Islet of Langerhans (tissue), 1 donor: ENCODE results near the gene GSE1.

ENCODE experiments used
- FAIRE-seq: peaks from one replicate; lab custom pipeline; 2011; peaks lifted over from hg19 to GRCh38; lab: Jason Lieb, UNC

GSE1 gene

DNA sequence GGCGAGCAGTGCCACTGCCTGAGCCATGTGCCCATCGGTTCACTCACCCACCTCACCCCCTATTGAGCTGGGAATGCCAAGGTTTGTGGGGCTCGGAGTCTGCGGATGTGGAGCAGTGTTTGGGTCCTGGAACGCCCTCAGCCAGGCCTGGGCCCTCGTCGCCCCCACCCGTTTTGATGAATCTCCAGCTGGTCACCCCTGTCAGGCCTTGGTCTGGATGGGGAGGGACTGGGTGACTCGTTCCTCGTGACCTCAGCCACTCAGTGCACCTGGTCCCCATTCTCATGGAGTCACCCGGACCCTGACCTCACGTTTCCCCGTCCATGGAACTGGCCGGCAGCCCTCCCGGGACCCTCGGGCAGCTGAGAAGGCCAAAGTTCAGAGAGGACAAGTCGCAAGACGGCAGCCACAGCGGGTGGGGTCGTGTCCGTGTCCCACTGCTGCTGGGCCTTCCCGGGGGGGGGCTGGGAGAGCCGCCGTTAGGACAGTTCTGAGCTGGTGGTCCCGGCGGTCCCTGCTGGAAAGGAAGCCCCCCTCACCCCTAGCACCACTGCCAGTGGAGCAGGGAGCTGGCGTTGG is 23.2 kb downstream of the GSE1 start:
- no peak for FAIRE-seq

DNA sequence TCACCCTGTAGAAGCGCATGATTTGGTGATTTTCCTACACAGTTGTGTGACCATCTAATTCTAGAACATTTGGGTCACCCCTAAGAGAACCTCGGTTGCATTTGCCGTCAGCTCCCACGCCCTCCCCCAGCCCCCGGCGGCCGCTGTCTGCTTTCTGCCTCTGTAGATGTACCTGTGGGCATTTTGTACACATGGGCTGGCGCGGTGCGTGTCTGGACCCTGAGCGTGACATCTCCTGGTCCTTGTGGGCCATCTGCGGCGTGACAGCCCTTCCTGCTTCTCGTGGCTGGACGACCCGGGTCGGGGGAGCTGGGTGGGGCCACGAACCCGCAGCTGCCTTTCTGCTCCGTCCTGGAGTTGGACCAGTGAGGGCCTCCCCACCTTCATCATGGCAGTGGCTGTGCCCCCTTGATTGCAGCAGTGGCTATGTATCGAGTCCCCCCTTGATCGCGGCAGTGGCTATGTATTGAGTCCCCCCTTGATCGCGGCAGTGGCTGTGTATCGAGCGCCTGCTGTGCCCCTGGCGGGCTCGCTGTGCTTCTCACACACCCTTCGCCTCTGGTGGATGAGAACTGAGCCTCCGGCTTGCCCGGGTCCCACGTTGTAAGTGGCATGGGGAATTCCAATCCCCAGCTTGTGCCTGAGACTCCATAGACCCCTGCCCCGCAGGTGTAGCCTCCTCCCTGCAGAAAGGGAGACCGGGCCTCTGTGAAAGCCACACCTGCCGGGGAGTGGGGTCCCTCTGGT is 24.1 kb downstream of the GSE1 start:
- no peak for FAIRE-seq

DNA sequence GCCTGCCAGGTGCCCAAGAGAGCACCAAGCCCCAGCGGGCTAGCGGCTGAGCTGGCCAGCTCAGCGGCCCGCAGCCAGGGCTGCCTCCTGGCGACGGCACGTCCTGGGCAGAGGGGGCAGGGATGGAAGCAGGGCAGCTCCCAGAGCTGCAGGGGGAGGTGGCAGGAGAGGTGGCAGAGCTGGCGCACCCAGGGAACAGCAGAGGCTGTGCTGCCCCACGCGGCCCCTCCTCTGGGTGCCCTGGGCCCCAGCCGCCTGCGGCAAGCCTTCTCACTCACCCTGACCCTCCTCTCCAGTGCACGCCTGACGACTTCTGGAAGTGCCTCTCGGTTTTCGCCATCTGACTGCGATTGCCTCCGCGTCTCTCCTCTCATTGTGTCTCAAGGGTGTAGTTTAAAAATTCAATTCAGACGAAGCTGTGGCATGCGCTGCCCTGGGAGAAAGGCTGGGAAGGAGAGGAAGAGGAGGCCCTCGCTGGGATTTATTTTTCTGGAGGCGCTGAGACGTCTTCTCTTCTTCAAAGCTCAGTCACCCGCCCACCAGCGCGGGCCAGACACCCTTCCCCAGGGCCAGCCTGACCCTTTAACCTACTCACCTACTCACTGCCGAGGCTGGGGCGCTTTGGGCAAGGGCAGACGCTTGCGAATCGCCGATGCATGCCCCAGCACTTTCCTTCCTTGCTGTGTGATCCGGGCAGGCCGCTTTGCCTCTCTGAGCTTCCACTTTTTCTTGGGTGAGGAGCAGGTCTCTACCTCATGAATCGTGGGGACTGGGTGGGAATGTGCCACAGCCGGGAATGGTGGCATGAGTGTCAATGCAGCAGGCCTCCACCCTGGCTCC is 24.9 kb downstream of the GSE1 start:
- no peak for FAIRE-seq

DNA sequence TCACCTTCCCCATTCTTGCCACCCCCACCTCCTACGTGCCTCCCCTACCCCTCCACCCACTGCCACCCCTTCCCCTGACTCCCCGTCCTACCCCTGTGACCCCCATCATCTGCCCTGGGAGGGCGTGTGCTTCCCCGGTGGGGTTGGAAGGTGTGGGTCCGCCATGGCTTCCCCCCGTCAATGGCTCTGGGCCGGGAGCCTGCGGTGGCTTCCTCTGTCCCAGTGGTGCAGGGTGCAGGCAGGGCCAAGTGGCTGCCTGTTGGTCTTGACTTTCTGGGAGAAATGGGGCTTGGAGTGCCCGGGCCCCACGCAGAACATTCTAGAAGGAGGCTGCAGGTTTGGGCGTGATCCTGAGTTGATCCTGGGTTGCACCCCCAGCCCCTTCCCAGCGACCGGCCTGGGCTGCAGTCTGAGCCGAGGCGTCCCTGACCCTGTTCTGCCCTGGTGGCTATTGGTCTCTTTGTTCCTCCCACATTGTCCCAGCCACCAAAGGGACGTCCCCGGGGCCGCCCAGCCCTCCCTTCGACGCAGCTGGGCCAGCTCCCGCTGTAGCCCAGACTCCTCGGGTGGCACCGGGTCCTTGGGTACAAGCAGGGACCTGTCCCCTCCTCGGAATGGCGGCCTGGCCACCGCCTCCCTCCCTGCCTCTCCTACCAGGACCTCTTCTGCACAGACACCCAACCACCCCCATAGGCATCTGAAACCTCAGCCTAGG is 25.7 kb downstream of the GSE1 start:
- FAIRE-seq = no peak

DNA sequence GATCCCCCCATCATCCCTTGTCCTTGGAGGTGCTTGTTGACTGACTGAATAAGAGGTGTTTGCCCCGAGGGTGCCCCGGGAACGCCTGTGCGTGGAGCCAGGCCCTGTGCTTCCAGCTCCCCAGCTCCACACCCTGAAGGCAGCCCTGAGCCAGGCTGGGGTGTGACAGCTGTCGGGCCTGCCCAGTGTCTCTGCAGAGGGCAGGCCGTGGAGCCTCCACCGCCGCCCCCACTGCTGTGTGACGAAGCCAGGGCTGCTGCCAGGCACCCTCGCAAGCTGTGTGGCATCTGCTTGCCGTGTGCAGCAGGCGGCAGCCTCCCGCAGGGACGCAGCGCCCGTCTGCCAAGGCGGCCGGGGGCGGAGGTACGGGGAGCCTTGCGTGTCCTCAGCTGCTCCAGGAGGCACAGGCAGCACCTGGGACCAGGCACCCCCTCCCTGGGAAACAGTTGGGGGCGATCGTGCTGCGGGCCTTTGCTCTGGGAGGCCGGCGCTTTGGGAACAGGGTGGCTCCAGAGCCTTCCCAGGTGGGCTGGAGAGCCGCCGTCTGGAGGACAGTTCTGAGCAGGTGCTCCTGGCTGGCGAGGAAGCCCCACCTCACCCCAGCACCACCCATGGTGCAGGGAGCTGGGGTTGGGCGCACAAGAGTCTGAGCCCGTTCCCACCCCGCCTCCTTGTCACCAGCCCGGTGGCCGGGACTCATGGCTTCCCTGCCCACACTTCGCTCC is 26.6 kb downstream of the GSE1 start:
- FAIRE-seq = no peak

DNA sequence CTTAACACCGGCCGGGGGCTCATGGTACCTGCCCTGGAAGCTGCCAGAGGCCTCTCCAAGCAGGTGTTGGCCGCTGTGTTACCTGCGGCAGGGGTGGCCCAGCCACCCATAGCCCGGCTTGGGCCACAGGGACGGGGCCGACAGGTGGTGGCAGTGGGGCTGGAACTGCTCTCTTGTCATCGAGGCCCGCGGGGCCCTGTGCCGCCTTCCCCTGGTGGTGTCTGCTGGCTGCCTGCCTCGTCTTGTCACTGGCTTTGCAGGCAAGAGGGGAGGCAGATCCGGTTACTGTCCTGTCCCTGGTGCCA is 27.1 kb downstream of the GSE1 start:
- no peak for FAIRE-seq

DNA sequence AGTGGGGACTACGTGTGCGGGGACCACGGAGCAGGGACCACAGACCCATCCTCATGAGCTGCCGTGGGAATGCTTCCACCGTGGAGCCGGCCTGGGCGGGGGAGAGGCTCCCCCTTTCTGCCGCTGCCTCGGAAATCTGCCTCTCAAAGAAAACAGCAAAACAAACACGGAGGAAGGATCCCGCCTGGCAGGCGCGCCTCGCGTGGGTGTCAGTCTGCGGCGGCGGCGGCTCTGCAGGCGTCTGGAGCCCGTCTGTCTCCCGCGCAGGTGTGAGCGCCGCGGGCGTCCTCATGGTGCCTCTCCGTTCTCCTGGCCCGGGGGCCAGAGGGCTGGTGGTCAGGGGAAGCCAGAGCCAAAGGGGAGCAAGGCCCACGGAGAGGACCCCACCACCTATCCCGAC is 27.5 kb downstream of the GSE1 start:
- FAIRE-seq = no peak

DNA sequence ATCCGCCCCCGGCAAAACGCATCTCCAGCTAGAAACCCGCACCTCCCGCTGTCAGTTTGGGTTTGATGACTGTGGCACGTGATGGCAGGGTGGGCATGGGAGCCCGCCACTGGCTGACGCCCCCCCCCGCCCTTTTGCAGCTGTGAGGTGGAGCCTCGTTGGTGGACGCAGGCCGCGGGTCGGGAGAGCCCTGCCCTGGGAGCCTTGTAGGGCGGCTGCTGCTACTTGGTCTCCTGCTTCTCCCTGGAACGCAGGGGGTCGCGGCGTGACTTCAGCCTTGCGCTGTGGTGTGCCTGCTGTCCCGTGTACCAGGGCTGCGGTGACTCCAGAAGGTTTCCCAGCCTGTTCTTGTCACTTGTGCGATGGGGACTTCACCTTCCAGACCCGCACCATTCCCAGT is 28.2 kb downstream of the GSE1 start:
- no peak for FAIRE-seq

DNA sequence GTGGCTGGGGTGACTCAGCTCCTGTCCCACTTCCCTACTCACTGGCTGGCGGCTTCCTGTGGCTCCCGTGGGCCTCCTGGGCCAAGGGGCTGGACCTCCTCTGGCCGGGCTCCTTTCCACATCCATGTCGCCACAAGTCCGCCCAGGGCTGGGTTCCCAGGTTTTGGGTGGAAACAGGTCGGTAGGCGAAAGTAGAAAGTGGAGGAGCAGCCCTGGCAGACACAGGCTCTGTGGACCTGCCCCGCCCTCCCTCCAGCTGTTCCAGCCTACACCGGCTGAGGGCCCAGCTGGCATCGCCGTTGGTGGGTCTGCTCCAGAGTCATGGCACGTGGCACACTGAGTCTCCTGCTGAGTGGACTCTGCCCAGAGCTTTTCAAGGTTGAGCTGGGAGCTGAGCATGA is 28.7 kb downstream of the GSE1 start:
- FAIRE-seq = no peak

DNA sequence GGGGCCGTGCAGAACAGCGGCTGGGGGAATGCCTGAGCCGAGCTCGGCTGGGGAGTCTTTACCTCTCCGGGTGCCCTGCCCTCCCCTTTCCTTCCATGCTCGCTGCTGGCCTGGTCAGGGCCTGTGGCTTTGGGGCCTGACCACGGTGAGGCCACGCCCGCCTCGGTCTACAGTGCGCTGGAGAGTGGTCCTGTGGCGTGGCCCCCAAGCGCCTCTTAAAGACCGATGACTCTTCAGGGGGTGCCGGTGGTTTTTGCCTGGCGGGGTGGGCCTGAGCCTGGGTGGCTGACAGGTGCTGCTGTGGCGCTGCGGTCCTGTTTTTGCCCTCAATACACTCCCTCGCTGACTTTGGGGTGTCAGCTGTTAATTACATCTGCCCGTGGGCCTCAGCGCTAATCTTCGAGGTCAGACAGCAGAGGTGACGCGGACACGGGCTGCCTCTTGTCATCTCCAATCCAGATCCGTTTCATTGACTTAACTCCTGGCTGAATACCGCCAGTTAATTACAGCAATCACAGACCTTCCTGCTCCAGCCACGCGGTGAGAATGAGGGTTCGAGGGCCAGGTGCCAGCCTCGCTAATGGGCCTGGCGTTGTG is 29.7 kb downstream of the GSE1 start:
- FAIRE-seq = no peak

DNA sequence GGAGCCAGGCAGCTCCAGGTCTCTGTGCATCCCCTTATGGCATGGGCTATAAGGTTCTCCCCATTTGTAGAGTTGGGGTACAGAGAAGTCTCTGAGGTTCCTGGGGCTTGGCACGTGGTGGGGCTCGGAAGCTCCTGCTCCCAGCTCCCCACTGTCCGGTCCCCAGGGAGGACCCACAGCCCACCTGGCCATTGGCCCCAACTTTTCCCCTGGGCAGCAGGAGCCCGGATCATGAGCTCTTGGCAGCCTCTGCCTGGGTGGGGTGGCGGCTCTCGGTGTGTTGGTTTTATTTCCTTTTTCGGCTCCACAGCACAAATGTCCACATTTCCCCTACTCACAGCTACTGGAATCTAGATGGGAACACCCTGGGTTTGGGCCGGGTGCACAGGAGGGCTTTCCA is 30.5 kb downstream of the GSE1 start:
- FAIRE-seq = no peak

DNA sequence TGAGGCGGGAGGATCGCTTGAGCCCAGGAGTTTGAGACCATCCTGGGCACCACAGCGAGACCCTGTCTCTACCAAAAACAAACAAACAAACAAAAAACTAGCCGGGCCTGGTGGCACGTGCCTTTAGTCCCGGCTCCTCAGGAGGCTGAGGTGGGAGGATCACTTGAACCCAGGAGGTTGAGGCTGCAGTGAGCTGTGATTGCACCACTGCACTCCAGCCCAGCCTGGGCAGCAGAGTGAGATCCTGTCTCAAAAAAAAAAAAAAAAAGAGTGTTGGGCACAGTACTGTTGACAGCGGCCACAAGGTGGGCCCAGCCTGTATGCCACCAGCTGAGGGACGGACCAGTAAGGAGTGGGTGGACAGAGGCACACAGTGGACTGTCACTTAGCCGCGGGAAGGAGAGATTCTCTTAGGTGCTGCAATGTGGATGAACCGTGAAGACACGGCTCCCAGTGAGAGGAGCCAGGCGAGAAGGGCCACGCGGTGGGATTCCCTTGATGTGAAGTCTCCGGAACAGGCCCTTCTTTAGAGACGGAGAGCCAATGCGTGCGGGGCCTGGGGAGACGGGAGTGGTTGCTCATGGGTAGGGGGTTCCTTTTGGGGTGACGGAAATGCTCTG is 31.1 kb downstream of the GSE1 start:
- no peak for FAIRE-seq

DNA sequence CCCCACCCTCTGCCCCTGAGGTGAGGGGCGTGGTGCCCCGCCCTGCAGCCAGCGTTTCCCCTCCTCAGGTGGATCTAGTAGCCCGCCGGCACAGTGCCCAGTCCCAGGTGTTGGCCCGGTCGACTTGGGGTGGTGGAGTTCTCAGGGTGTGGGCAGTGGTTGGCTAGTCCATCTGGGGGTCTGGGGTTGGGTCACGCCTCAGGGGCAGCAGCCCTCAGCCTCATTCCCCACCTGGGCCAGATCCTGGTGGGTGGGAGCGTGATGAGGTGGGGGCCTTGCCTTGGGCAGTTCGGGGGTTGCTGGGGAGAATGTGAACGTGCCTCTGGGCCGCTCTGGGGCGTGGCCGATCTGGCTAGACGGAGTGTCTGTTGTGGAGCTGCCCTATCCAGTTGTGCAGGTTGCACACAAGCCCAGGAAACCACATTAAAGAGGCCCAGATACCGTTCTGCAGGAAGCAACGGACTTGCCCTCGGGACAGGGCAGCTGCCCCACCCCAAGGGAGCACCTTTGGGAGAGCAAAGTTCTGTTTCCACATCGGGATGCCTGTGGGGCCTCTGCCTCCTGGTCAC is 32.0 kb downstream of the GSE1 start:
- no peak for FAIRE-seq

DNA sequence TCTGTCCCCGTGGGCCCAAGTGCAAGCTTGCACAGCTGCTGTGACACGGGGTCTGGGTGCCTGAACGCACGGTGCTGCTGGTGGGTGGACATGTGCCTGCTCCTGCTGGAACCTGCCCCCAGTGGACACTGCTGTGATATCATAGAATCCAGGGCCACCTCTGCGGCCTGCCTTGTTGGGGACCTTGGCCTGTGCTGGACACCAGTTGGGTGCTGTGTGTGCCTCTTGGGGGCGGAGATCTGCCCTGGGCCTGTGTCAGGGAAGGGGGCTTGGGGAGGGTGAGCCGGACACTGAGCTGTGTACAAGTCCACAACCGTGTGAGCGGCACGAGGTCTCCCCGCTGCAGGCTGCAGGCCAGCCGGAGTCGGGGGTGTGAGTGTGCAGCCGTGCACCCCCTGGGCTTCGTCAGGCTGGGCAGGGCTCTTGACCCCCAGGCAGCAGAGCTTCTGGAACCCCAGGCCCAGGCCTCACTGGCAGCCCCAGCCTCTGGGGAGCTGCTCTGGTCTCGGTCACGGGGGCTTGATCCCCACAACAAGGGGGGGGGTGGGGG is 33.3 kb downstream of the GSE1 start:
- no peak for FAIRE-seq

DNA sequence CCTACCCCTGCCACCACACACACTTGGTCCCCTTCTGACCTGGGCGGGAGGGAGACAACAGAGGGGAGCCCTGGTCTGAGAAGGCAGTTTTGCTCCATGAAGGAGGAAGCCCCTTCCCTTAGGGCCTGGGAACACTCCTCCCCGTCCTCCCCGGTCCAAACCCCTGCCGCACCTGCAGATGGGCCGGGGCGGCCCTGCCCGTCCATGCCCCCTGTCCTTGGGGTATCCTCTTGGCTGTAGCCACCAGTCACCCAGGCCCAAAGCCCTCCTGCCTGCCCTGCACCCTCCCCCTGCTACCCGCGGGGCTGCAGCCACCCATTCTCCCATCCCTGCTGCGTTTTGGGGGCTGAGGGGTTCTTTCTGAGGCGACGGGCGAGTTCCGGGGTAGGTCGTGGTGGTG is 33.9 kb downstream of the GSE1 start:
- no peak for FAIRE-seq

DNA sequence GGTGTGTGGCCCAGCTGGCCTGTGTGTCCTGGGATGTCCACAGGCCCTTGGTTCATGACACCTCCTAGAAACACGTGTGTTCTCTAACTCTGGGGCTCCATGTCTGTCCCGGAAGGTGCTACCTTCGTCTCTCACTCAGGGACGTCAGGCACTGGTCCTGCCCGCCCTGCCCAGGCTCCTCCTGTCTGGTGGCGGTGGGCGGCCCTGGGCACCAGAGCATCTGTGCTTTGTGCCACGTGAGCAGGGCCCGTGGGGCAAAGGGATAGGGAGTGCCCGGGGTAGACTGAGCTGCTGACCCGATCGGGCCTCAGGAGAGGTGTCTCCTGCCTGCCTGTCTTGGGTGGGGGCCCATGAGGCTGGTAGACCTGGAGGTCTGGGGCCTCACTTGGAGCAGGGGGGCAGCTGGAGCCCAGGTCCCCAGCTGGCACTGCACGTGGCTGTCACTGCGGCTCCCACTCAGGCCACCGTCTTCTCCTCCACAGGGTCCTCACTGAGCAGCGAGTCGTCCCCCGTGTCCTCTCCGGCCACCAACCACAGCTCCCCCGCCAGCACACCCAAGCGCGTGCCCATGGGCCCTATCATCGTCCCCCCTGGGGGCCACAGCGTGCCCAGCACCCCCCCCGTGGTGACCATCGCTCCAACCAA is 35.1 kb downstream of the GSE1 start:
- FAIRE-seq = no peak

DNA sequence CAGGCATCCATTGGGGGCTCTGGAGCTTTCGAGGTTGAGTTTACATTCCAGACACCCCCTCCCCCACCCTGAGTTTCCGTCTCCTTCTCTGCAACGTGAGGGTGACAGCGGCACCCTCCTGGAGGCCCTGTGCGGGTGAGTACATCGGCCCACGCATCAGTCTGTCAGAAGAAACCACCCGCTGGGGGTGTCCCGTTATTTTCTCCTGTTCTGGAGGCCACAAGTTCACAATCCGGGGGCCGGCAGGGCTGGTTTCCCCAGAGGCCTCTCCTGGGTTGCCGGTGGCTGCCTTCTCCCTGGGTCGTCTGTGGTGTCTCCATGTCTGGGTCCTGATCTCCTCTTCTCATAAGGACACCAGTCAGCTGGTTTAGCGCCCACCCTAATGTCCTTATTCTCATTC is 35.7 kb downstream of the GSE1 start:
- FAIRE-seq = no peak

DNA sequence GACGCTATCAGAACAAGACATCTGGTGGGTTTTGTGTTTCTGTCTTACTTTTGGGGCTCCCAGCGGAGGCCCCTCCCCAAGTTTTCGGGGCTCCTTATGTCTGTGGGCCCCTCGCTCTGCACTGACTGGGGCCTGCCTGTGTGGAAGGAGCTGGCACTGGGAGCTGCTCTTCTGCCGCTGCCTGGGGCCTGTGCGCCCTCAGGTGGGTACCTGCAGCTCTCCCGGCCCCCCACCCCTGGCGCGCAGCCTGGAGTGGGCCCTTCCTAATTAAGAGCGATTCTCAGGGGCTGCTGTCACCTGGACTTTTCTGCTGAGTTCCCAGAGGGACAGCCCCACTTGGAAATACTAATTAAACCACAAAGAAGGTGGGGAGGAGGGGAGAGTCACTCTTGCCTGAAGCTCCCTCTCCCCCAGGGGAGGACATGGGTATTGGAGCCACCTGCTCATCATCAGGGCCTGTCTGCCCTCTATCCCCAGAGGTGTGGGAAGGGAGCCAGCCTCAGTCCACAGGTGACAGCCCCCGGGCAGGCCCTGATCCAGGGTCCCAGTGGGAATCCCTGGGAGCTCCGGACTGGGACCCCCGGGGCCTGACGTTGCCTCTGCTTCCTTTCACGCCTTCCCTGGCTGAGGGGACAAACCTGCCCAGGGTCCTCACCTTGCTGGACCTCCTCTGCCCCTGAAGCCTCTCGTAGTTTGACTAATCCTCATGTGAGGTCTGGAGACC is 36.5 kb downstream of the GSE1 start:
- no peak for FAIRE-seq

DNA sequence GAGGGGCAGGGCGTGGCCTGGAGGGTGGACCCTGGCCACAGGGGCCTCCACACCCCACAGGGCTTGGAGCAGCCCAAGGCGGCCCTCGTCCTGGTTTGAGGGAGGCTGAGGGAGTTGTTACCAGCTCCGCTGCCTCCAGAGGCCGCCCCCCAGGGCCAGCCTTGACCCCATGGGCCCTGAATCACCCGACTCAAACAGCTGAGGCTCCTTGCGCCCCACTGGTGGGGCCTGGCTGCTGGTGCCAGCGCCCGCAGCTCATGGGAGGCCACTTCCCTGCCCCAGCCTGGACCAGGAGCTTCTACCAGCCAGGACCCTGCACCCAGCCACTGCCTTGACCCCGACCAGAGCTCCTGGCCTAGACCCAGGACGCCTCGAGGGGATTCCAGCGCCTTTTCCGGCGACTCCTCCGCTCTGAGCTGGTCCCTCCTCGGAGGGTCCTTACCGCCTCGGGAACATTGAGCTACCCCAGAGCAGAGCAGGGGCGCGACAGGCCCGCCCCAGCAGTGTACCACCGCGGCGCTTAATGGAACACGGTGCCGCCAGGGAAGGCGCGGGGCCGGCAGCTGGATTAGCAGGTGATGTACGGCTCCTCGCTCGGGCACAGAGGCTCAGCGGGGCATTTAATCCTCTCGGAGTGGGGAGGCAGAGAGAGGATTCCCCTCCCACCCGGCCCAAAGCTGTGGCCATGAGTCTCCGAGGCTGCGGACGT is 37.2 kb downstream of the GSE1 start:
- no peak for FAIRE-seq
